DMS79 (cell line): Measurements from ENCODE around the gene MYLK.

Experiments used
- DNase-seq: peaks from one replicate; lab custom pipeline; 2025; lab: John Stamatoyannopoulos, UW

The MYLK gene

GRCh38 chr3:123877965-123878364 lies 6.2 kb downstream of the MYLK start:
- DNase-seq = no peak

GRCh38 chr3:123877466-123877865 lies 6.7 kb downstream of the MYLK start:
- DNase-seq = no peak

GRCh38 chr3:123876858-123877257 lies 7.3 kb downstream of the MYLK start:
- DNase-seq = no peak

GRCh38 chr3:123872621-123873020 lies 11.5 kb downstream of the MYLK start:
- DNase-seq = no peak

- DNase-seq = peak; percentile 46
These were observed 12.2 kb downstream of the MYLK start for GRCh38 chr3:123871946-123872345.

GRCh38 chr3:123870033-123870432 lies 14.1 kb downstream of the MYLK start:
- DNase-seq = no peak

GRCh38 chr3:123869165-123869564 lies 15.0 kb downstream of the MYLK start:
- no peak for DNase-seq

- DNase-seq = no peak
These were observed 19.4 kb downstream of the MYLK start for GRCh38 chr3:123864706-123865105.

GRCh38 chr3:123862152-123862551 lies 22.0 kb downstream of the MYLK start:
- no peak for DNase-seq

- DNase-seq = no peak
These were observed 22.9 kb downstream of the MYLK start for GRCh38 chr3:123861081-123861836.

GRCh38 chr3:123859177-123859576 lies 25.0 kb downstream of the MYLK start:
- no peak for DNase-seq

- no peak for DNase-seq
These were observed 29.2 kb downstream of the MYLK start for GRCh38 chr3:123854905-123855304.

- no peak for DNase-seq
These were observed 30.3 kb downstream of the MYLK start for GRCh38 chr3:123853686-123854372.

- DNase-seq = no peak
These were observed 36.9 kb downstream of the MYLK start for GRCh38 chr3:123847209-123847608.

GRCh38 chr3:123843668-123844067 lies 40.5 kb downstream of the MYLK start:
- peak; percentile 30 for DNase-seq

- no peak for DNase-seq
These were observed 41.4 kb downstream of the MYLK start for GRCh38 chr3:123842711-123843110.

GRCh38 chr3:123841476-123842238 lies 42.5 kb downstream of the MYLK start:
- DNase-seq = no peak

- DNase-seq = no peak
These were observed 43.2 kb downstream of the MYLK start for GRCh38 chr3:123840961-123841360.

GRCh38 chr3:123837858-123838257 lies 46.3 kb downstream of the MYLK start:
- no peak for DNase-seq

GRCh38 chr3:123834631-123835030 lies 49.5 kb downstream of the MYLK start:
- DNase-seq = no peak

- no peak for DNase-seq
These were observed 50.7 kb downstream of the MYLK start for GRCh38 chr3:123833398-123833785.

- no peak for DNase-seq
These were observed 51.3 kb downstream of the MYLK start for GRCh38 chr3:123832692-123833397.
